Measurements from ENCODE around the gene RFC1.

RFC1 gene

DNA sequence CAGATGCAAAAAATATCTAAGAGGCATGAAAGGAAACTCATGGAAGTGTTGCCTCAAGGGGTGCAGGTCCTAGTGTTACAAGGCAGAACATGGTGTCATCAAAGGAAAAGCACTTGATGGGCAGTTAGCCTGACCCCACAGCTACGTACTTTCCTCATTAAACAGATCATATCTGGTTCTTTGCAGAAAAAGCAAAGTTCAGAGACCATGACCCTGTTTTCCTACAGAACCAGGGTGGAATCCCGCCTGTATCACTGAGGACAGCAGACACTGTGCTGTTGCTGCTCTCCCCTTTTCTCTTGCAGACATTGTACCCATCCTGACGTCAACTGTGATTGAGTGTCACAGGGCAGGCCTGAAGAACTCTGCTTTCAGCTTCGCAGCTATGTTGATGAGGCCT lies 91.7 kb downstream of the RFC1 start:
- no peak overlapping the region for H3K27ac ChIP-seq (replicated peaks; ENCODE audit: low read length)
- no peak overlapping the region for H3K23ac ChIP-seq (ENCODE audit: low read depth, low read length, poor library complexity)
- H3K9me3 ChIP-seq (replicated peaks in 1 of 2; ENCODE audit: control insufficient read depth in 2 of 2, insufficient read depth in 1 of 2, low read depth in 1 of 2, low read length in 2 of 2): no peaks in the 10 kb centered on the region
- no peak overlapping the region for H2AK5ac ChIP-seq (ENCODE audit: low read depth, low read length)
- H2AFZ ChIP-seq (ENCODE audit: low read length): no peak overlapping the region
- peaks cover 32 to 85% of the 10 kb centered on the region in 2 donors for H3K36me3 ChIP-seq (replicated peaks in 1 of 2; ENCODE audit: control insufficient read depth in 2 of 2, insufficient read depth in 2 of 2, low read length in 2 of 2)
- H4K8ac ChIP-seq (ENCODE audit: low read depth, low read length): no peak overlapping the region
- no peaks in the 10 kb centered on the region for H3K4me1 ChIP-seq (ENCODE audit: control insufficient read depth in 2 of 2, insufficient read depth in 1 of 2, low read depth in 1 of 2, low read length in 2 of 2)
- H2BK120ac ChIP-seq (ENCODE audit: low read depth, low read length): no peak overlapping the region
- no peak overlapping the region for H3K4ac ChIP-seq (ENCODE audit: low read length)
- H3K9ac ChIP-seq (ENCODE audit: low read depth, low read length, poor library complexity): no peak overlapping the region
- no peaks in the 10 kb centered on the region for H3K79me1 ChIP-seq (ENCODE audit: low read depth, low read length)
- no peak overlapping the region for H3K18ac ChIP-seq (ENCODE audit: low read length)
- H3K4me3 ChIP-seq (ENCODE audit: low read length in 2 of 2): no peak overlapping the region
- no peaks in the 10 kb centered on the region for H3K27me3 ChIP-seq (ENCODE audit: control insufficient read depth in 3 of 3, insufficient read depth in 3 of 3, low read depth in 1 of 3, low read length in 3 of 3)
- no peak overlapping the region for H2BK12ac ChIP-seq (ENCODE audit: low read length)
- no peak for DNase-seq (ENCODE audit: low spot score)
- H3K14ac ChIP-seq (ENCODE audit: low read length): no peak overlapping the region
- H4K91ac ChIP-seq (ENCODE audit: low read depth, low read length, poor library complexity): no peak overlapping the region
- H2BK15ac ChIP-seq (ENCODE audit: low read length): no peak overlapping the region
- H2BK5ac ChIP-seq (ENCODE audit: low read length): no peak overlapping the region
- WGBS, 2 donors (ENCODE audit: extremely low coverage in 2 of 2, insufficient read length in 2 of 2, insufficient replicate concordance in 1 of 2): no CpG with 5 or more reads among the region's 4 CpGs
- H3K4me2 ChIP-seq (ENCODE audit: insufficient read depth, low read length, poor library complexity, severe bottlenecking): no peak overlapping the region

DNA sequence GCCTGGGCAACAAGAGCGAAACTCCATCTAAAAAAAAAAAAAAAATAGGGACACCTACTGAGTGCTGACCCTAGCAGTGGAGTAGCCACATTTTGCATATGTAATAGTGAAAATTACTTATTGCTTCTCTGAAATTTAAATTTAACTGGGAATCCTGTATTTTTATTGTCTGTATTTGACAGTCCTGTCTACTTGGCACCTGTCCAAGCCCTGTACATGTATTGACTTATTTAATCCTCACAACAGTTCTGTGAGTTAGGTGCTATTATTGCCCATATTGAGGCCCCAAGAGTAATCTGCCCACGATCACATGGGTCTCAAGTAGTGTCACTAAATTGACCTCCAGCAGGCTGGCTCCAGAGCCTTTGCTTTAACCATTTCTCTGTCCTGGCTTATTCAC lies 102.3 kb downstream of the RFC1 start:
- Histone ChIP-seq H2AFZ (ENCODE audit: low read length) (no peak overlapping the region), H3K36me3 (replicated peaks in 1 of 2; ENCODE audit: control insufficient read depth in 2 of 2, insufficient read depth in 2 of 2, low read length in 2 of 2) (peaks cover 15 to 22% of the 10 kb centered on the region in 2 donors), H3K9me3 (replicated peaks in 1 of 2; ENCODE audit: control insufficient read depth in 2 of 2, insufficient read depth in 1 of 2, low read depth in 1 of 2, low read length in 2 of 2) (no peaks in the 10 kb centered on the region), H3K4me2 (ENCODE audit: insufficient read depth, low read length, poor library complexity, severe bottlenecking) (no peak overlapping the region), H3K4me1 (ENCODE audit: control insufficient read depth in 2 of 2, insufficient read depth in 1 of 2, low read depth in 1 of 2, low read length in 2 of 2) (no peaks in the 10 kb centered on the region), H3K14ac (ENCODE audit: low read length) (no peak overlapping the region), H4K8ac (ENCODE audit: low read depth, low read length) (no peak overlapping the region), H3K27me3 (ENCODE audit: control insufficient read depth in 3 of 3, insufficient read depth in 3 of 3, low read depth in 1 of 3, low read length in 3 of 3) (no peaks in the 10 kb centered on the region), H3K4me3 (ENCODE audit: low read length in 2 of 2) (no peak overlapping the region), H3K4ac (ENCODE audit: low read length) (no peak overlapping the region), H3K27ac (replicated peaks; ENCODE audit: low read length) (no peak overlapping the region), H3K18ac (ENCODE audit: low read length) (no peak overlapping the region), H3K79me1 (ENCODE audit: low read depth, low read length) (no peaks in the 10 kb centered on the region), H4K91ac (ENCODE audit: low read depth, low read length, poor library complexity) (no peak overlapping the region), H3K23ac (ENCODE audit: low read depth, low read length, poor library complexity) (no peak overlapping the region), H3K9ac (ENCODE audit: low read depth, low read length, poor library complexity) (no peak overlapping the region), H2BK5ac (ENCODE audit: low read length) (no peak overlapping the region), H2BK120ac (ENCODE audit: low read depth, low read length) (no peak overlapping the region), H2BK12ac (ENCODE audit: low read length) (no peak overlapping the region), H2BK15ac (ENCODE audit: low read length) (no peak overlapping the region), H2AK5ac (ENCODE audit: low read depth, low read length) (no peak overlapping the region)
- DNase-seq (ENCODE audit: low spot score): no peak
- no CpG with 5 or more reads among the region's 2 CpGs for WGBS, 2 donors (ENCODE audit: extremely low coverage in 2 of 2, insufficient read length in 2 of 2, insufficient replicate concordance in 1 of 2)

- Histone ChIP-seq H4K8ac (ENCODE audit: low read depth, low read length) (no peak overlapping the region), H3K4me3 (ENCODE audit: low read length in 2 of 2) (no peak overlapping the region), H4K91ac (ENCODE audit: low read depth, low read length, poor library complexity) (no peak overlapping the region), H3K14ac (ENCODE audit: low read length) (no peak overlapping the region), H2AK5ac (ENCODE audit: low read depth, low read length) (no peak overlapping the region), H3K9me3 (replicated peaks in 1 of 2; ENCODE audit: control insufficient read depth in 2 of 2, insufficient read depth in 1 of 2, low read depth in 1 of 2, low read length in 2 of 2) (peaks cover 0 to 4% of the 10 kb centered on the region in 2 donors), H3K9ac (ENCODE audit: low read depth, low read length, poor library complexity) (no peak overlapping the region), H3K4me2 (ENCODE audit: insufficient read depth, low read length, poor library complexity, severe bottlenecking) (no peak overlapping the region), H3K4me1 (ENCODE audit: control insufficient read depth in 2 of 2, insufficient read depth in 1 of 2, low read depth in 1 of 2, low read length in 2 of 2) (no peaks in the 10 kb centered on the region), H2BK15ac (ENCODE audit: low read length) (no peak overlapping the region), H2BK12ac (ENCODE audit: low read length) (no peak overlapping the region), H3K18ac (ENCODE audit: low read length) (no peak overlapping the region), H3K36me3 (replicated peaks in 1 of 2; ENCODE audit: control insufficient read depth in 2 of 2, insufficient read depth in 2 of 2, low read length in 2 of 2) (peaks cover 14 to 44% of the 10 kb centered on the region in 2 donors), H3K4ac (ENCODE audit: low read length) (no peak overlapping the region), H3K27ac (replicated peaks; ENCODE audit: low read length) (no peak overlapping the region), H3K27me3 (ENCODE audit: control insufficient read depth in 3 of 3, insufficient read depth in 3 of 3, low read depth in 1 of 3, low read length in 3 of 3) (no peaks in the 10 kb centered on the region), H3K79me1 (ENCODE audit: low read depth, low read length) (no peaks in the 10 kb centered on the region), H2BK5ac (ENCODE audit: low read length) (no peak overlapping the region), H3K23ac (ENCODE audit: low read depth, low read length, poor library complexity) (no peak overlapping the region), H2BK120ac (ENCODE audit: low read depth, low read length) (no peak overlapping the region), H2AFZ (ENCODE audit: low read length) (no peak overlapping the region)
- no peak for DNase-seq (ENCODE audit: low spot score)
- 100% methylated on average over 2 of the region's 4 CpGs; no CpG with 5 or more reads in 1 of the 2 donors for WGBS, 2 donors (ENCODE audit: extremely low coverage in 2 of 2, insufficient read length in 2 of 2, insufficient replicate concordance in 1 of 2)
Observed at GRCh38 chr4:39259571-39260330, 106.4 kb downstream of the RFC1 start.

DNA sequence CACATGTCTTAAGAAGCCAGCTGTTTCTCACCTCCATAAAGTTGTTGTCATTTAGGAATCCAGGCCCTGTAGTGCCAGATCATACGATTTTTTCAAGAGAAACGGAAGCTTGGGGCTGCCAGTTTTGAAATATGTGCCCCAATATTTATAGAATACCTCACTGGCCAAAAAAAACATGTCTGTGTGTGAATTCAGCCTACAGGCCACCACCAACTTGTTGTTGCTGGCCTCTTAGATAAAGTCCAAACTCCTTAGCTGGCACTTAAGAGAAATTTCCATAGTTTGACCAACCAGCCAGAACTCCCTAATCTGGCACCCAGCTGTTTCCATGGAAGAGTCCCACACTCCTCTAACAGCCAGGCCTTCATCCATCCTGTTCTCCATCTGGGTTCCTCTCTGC lies 109.7 kb downstream of the RFC1 start:
- H3K9ac ChIP-seq (ENCODE audit: low read depth, low read length, poor library complexity): no peak overlapping the region
- H2AK5ac ChIP-seq (ENCODE audit: low read depth, low read length): no peak overlapping the region
- no peak overlapping the region for H3K4me2 ChIP-seq (ENCODE audit: insufficient read depth, low read length, poor library complexity, severe bottlenecking)
- no peak overlapping the region for H3K14ac ChIP-seq (ENCODE audit: low read length)
- H3K18ac ChIP-seq (ENCODE audit: low read length): no peak overlapping the region
- no peak overlapping the region for H2AFZ ChIP-seq (ENCODE audit: low read length)
- no peak overlapping the region for H3K23ac ChIP-seq (ENCODE audit: low read depth, low read length, poor library complexity)
- no peak overlapping the region for H3K4me3 ChIP-seq (ENCODE audit: low read length in 2 of 2)
- no peak overlapping the region for H3K27ac ChIP-seq (replicated peaks; ENCODE audit: low read length)
- no CpG with 5 or more reads among the region's 2 CpGs for WGBS, 2 donors (ENCODE audit: extremely low coverage in 2 of 2, insufficient read length in 2 of 2, insufficient replicate concordance in 1 of 2)
- DNase-seq (ENCODE audit: low spot score): no peak
- H3K36me3 ChIP-seq (replicated peaks in 1 of 2; ENCODE audit: control insufficient read depth in 2 of 2, insufficient read depth in 2 of 2, low read length in 2 of 2): peaks cover 8 to 54% of the 10 kb centered on the region in 2 donors
- H3K4ac ChIP-seq (ENCODE audit: low read length): no peak overlapping the region
- H2BK15ac ChIP-seq (ENCODE audit: low read length): no peak overlapping the region
- H3K9me3 ChIP-seq (replicated peaks in 1 of 2; ENCODE audit: control insufficient read depth in 2 of 2, insufficient read depth in 1 of 2, low read depth in 1 of 2, low read length in 2 of 2): peaks cover 0 to 4% of the 10 kb centered on the region in 2 donors
- no peak overlapping the region for H4K91ac ChIP-seq (ENCODE audit: low read depth, low read length, poor library complexity)
- H3K27me3 ChIP-seq (ENCODE audit: control insufficient read depth in 3 of 3, insufficient read depth in 3 of 3, low read depth in 1 of 3, low read length in 3 of 3): no peaks in the 10 kb centered on the region
- no peaks in the 10 kb centered on the region for H3K4me1 ChIP-seq (ENCODE audit: control insufficient read depth in 2 of 2, insufficient read depth in 1 of 2, low read depth in 1 of 2, low read length in 2 of 2)
- no peak overlapping the region for H2BK12ac ChIP-seq (ENCODE audit: low read length)
- H4K8ac ChIP-seq (ENCODE audit: low read depth, low read length): no peak overlapping the region
- H2BK120ac ChIP-seq (ENCODE audit: low read depth, low read length): no peak overlapping the region
- H2BK5ac ChIP-seq (ENCODE audit: low read length): no peak overlapping the region
- no peaks in the 10 kb centered on the region for H3K79me1 ChIP-seq (ENCODE audit: low read depth, low read length)
